ENCODE data around the gene MFNG.
A peak's percentile ranks its signal among the peaks of the same experiment; 100 is the strongest.

Gene MFNG

DNA sequence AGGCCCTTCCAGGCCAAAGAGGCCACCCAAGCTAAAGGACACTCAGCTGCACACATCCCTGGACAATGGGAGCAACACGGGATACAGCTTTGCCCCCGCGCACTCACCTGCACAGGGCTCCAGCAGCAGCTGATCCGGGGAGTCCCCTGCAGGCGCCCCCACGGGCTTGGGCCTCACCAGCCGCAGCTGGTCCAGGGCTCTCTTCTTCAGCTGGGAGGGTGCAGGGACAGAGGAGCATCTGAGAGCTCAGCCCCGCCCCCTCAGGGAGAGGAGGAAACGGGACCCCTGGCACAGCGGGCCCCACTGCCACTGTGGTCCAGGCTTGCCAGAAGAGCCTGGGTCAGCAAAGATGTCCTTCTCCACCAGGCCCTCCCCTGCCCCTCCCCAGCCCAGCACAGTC is 7.8 kb upstream of the MFNG start:
- no peak overlapping the region for H3K4me3 ChIP-seq (ENCODE audit: low read length)
- TF ChIP-seq ZNF274 (IDR thresholded peaks at IDR 0.05; ENCODE audit: low read depth, low read length) = no peak

GRCh38 chr22:37492428-37493344 is 6.5 kb upstream of the MFNG start:
- no peak for TF ChIP-seq ZNF274 (IDR thresholded peaks at IDR 0.05; ENCODE audit: low read depth, low read length)
- no peak overlapping the region for H3K4me3 ChIP-seq (ENCODE audit: low read length)

DNA sequence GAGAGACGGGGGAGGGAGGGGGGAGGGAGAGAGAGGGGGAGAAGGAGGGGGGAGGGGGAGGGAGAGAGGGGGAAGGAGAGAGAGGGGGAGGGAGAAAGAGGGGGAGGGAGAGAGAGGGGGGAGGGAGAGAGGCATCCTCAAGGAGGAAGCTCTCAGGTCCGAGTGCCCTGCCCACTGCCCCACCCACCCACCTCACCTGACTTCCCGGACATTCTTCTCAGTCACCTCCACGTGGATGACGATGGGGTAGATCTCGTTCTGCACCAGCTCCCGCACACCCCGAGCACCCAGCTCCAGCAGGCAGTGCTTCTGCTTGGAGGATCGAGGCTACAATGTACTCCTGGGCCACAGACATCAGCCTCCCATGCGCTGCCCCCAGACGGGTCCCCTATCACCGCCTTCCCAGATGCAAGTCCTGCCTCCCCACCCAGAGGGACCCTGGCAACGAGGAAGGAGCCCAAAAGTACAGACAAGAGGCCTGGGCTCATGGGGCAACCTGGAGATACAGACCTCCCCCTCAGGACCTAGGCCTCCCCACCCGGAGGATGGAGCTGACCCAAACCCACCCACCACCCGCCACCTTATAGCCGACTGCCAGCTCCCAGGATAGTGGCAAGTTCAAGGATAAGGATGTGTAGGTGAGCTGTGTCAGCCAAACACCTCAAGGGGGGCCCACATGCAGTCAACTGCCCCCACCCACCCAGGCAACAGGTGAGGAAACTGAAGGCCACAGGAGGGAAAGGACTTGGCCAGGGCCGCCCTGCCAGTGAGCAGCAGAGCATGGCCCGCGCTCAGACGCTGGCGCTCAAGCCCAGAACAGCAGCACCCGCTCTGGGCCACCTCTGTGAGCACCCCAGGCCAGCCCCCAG is 5.6 kb upstream of the MFNG start:
- no peak for TF ChIP-seq ZNF274 (IDR thresholded peaks at IDR 0.05; ENCODE audit: low read depth, low read length)
- H3K4me3 ChIP-seq (ENCODE audit: low read length) = no peak overlapping the region

- TF ChIP-seq ZNF274 (IDR thresholded peaks at IDR 0.05; ENCODE audit: low read depth, low read length) = no peak
- H3K4me3 ChIP-seq (ENCODE audit: low read length) = no peak overlapping the region
Measured at GRCh38 chr22:37491106-37491505, 4.9 kb upstream of the MFNG start.

DNA sequence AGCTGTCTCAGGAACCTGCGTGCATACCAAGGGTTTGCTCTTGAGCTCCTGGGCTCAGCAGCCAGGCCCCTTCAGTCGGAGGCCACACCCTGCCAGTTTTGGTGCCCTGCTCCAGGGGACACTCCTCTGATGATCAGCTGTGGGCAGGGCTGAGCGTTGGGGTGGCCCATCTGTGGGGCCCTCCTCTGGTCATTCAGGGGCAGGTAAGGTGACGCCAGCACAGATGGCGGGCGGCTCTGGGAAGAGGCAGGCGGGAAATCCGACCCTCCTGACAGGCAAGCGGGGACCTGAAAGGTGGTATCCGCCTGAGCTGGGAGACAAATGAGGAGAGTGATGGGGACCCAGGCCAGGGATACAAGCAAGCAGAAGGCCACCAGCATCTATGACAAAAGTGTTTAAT is 3.8 kb upstream of the MFNG start:
- TF ChIP-seq ZNF274 (IDR thresholded peaks at IDR 0.05; ENCODE audit: low read depth, low read length) = no peak
- H3K4me3 ChIP-seq (ENCODE audit: low read length) = no peak overlapping the region

GRCh38 chr22:37488337-37489135 is 2.4 kb upstream of the MFNG start:
- no peak overlapping the region for H3K4me3 ChIP-seq (ENCODE audit: low read length)
- TF ChIP-seq ZNF274 (IDR thresholded peaks at IDR 0.05; ENCODE audit: low read depth, low read length) = no peak

- TF ChIP-seq ZNF274 (IDR thresholded peaks at IDR 0.05; ENCODE audit: low read depth, low read length) = no peak
- H3K4me3 ChIP-seq (ENCODE audit: low read length) = no peak overlapping the region
Measured at GRCh38 chr22:37487571-37487970, 1.4 kb upstream of the MFNG start.

GRCh38 chr22:37487129-37487528 is 945 bp upstream of the MFNG start:
- no peak for TF ChIP-seq ZNF274 (IDR thresholded peaks at IDR 0.05; ENCODE audit: low read depth, low read length)
- H3K4me3 ChIP-seq (ENCODE audit: low read length) = no peak overlapping the region

- H3K4me3 ChIP-seq (ENCODE audit: low read length) = peak overlapping the region; percentile 69; the same call in 1 of the 2 replicates
Measured at GRCh38 chr22:37485395-37486223, 575 bp downstream of the MFNG start.

GRCh38 chr22:37484480-37485394 is 1.4 kb downstream of the MFNG start:
- TF ChIP-seq ZNF274 (IDR thresholded peaks at IDR 0.05; ENCODE audit: low read depth, low read length) = no peak
- peak overlapping the region; percentile 69; the same call in 1 of the 2 replicates for H3K4me3 ChIP-seq (ENCODE audit: low read length)

More at GRCh38 chr22:37485395-37486223, 575 bp downstream of the MFNG start:
- TF ChIP-seq ZNF274 (IDR thresholded peaks at IDR 0.05; ENCODE audit: low read depth, low read length) = no peak

GRCh38 chr22:37483050-37483449 is 3.1 kb downstream of the MFNG start:
- no peak for TF ChIP-seq ZNF274 (IDR thresholded peaks at IDR 0.05; ENCODE audit: low read depth, low read length)
- H3K4me3 ChIP-seq (ENCODE audit: low read length) = no peak overlapping the region

DNA sequence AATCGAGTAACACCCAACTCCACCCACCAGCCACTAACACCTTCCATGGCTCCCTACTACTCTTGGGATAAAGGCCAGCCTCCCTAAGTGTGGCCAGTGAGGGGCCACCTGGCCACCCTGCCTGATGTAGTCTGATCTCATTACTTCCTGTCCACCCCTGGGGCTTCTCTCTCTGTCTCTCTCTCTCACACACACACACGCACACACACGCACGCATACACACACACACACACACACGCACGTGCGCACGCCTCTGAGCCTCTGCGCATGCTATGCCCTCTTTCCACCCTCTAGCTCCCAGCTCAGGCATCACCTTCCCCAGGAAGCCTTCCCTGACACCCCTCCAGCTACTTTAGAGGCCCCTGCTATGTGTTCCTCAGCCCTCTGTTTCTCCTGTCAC is 3.9 kb downstream of the MFNG start:
- no peak for TF ChIP-seq ZNF274 (IDR thresholded peaks at IDR 0.05; ENCODE audit: low read depth, low read length)
- H3K4me3 ChIP-seq (ENCODE audit: low read length) = no peak overlapping the region
